Heart left ventricle (tissue), 16 donors: ENCODE data around the gene AIPL1. TPM values are rescaled to one million over a fixed set of nuclear protein-coding genes. Genes with fewer than 3 reads are reported as not detected.

Experiments
- ATAC-seq, 4 donors: fragments of 200-7000 bp; cut with Tn5 transposase; one replicate each; pipeline ENCODE4 v1.9.1; 2020 to 2022; ENCODE audit warnings: moderate library complexity in 4 of 4, mild to moderate bottlenecking in 3 of 4, moderate number of reproducible peaks in 1 of 4
- DNase-seq, 5 donors: peaks; one replicate each; pipeline ENCODE4 v3.0.0-alpha.2; 2020
- H3K27ac ChIP-seq, 12 donors: fragments of 200-600 bp; sonication (generic) in 4 of 12; one replicate each; pipeline versions ENCODE4 v1.5.0 to v1.8.0; 2016 to 2022; ENCODE audit warnings: mild to moderate bottlenecking in 2 of 12
- H3K27me3 ChIP-seq, 9 donors: fragments of 200-600 bp; sonication (generic) in 2 of 9; one replicate each; pipeline versions ENCODE4 v1.5.1 to v1.8.0; 2016 to 2022; ENCODE audit warnings: mild to moderate bottlenecking in 3 of 9
- H3K36me3 ChIP-seq, 9 donors: fragments of 200-600 bp; sonication (generic) in 2 of 9; one replicate each; pipeline versions ENCODE4 v1.5.0 to v1.8.0; 2018 to 2022; ENCODE audit warnings: mild to moderate bottlenecking in 2 of 9
- H3K4me1 ChIP-seq, 12 donors: fragments of 200-600 bp; sonication (generic) in 4 of 12; one replicate each; pipeline versions ENCODE4 v1.5.0 to v1.8.0; 2016 to 2022; ENCODE audit warnings: mild to moderate bottlenecking in 3 of 12
- H3K4me3 ChIP-seq, 12 donors: fragments of 200-600 bp; sonication (generic) in 4 of 12; one replicate each; pipeline versions ENCODE4 v1.5.0 to v1.8.0; 2017 to 2022; ENCODE audit warnings: mild to moderate bottlenecking in 9 of 12, moderate library complexity in 4 of 12
- H3K9me3 ChIP-seq, 12 donors: fragments of 200-600 bp; sonication (generic) in 4 of 12; one replicate each; pipeline versions ENCODE4 v1.5.0 to v1.8.0; 2016 to 2022; ENCODE audit warnings: mild to moderate bottlenecking in 1 of 12
- CTCF ChIP-seq, 12 donors: fragments of 200-600 bp; sonication (generic) in 4 of 12; IDR thresholded peaks; one replicate each; pipeline versions ENCODE4 v1.5.0 to v1.8.0; 2018 to 2022; ENCODE audit warnings: antibody characterized with exemption in 12 of 12, mild to moderate bottlenecking in 5 of 12
- POLR2A ChIP-seq, 2 donors: fragments of 450-650 bp; IDR thresholded peaks; one replicate each; pipeline ENCODE4 v1.6.1; 2017; ENCODE audit warnings: antibody characterized with exemption in 2 of 2, mild to moderate bottlenecking in 2 of 2, moderate library complexity in 2 of 2
- WGBS, 4 donors: extraction: QIAGEN DNeasy Blood & Tissue Kit in 2 of 4; methylation state at CpG; one replicate each; pipeline versions ENCODE4 v1.1.5 to v1.1.7; 2013 to 2018; 5-methylcytosine and 5-hydroxymethylcytosine counted together
- intact Hi-C, 10 donors: fragments of 100-400 bp; cut with DNase I; formaldehyde crosslinking; loops; one replicate each; pipeline versions ENCODE4 v1.11.1 to v1.14.2; 2022
- polyA plus RNA-seq, 2 donors: library from polyadenylated mRNA; stranded (reverse); fragments of 200-250 nt; gene quantifications; one replicate each; pipeline ENCODE4 v1.2.3, GENCODE V29; 2013
- total RNA-seq, 9 donors: library from RNA; depleted of rRNA in 2 of 9; stranded (reverse); fragments of >200 nt in 2 of 9; fragmentation: NEBNext Ultra II Directional in 3 of 9; extraction: Animal tissue kit (Norgen Biotek cat#: 25700) in 3 of 9; gene quantifications; one replicate each; pipeline versions ENCODE4 v1.1.0 to v1.2.4, GENCODE V29; 2016 to 2023
- donor health status: ischemic (EF 13 %, LVEDD 7.1; RV severe dilation, severe dysfunction).
- donor health status: healthy with polysubstance abuse.
- donor health status: DM: no; HTN: yes; CAD: no.
- donor health status: DM: no; HTN: no; CAD: no.
- donor health status: ischemic (EF 25% LVEDD 6.9; RV normal size, moderate dysfunction).
- donor health status: ischemic (EF 25% LVEDD 5.7; RV mildly dilated, moderate dysfunction).
- donor health status: healthy.
- donor health status: DM: yes; HTN: yes; CAD: no.
- donor health status: ischemic (EF 35%, LVEDD 5.7; RV mildly dilated, moderate dysfunction).
- donor health status: nonischemic (EF 11% LVEDD 7.7; RV severe dilation, severe dysfunction).
- donor health status: DM: yes; HTN: yes; CAD: no.
- donor health status: PGD.
- donor health status: ischemic (EF 29% LVEDD 5.4; RV normal size, mild dysfunction).
- donor health status: nonischemic (EF 23%, LVEDD 6.1; RV moderate dilation, normal function).

The AIPL1 gene
- total and polyA plus RNA-seq, 11 donors, result not detected

GRCh38 chr17:6470751-6471521, 36.0 kb upstream of the AIPL1 start:
- no peaks in the 10 kb centered on the region for H3K36me3 ChIP-seq
- peaks cover 0 to 8% (median 0%) of the 10 kb centered on the region in 12 donors for H3K9me3 ChIP-seq
- no peaks in the 10 kb centered on the region for H3K27me3 ChIP-seq
- no peak overlapping the region for H3K4me3 ChIP-seq
- H3K27ac ChIP-seq, result no peak overlapping the region
- no peak for TF ChIP-seq CTCF (IDR thresholded peaks at IDR 0.05)
- ATAC-seq (no peak), DNase-seq (no peak)
- no peaks in the 10 kb centered on the region for H3K4me1 ChIP-seq
- WGBS, 4 donors, result 88 to 92% (median 90%) methylated on average over 12 to 17 of the region's 17 CpGs
- intact Hi-C loops, result loop anchor here in 5 of 10 donors (10.0 kb wide), 3 partner anchors 74 to 104 kb away; partner anchors contain the start of gene PITPNM3 (in 2 of the 5)

GRCh38 chr17:6470146-6470718, 35.3 kb upstream of the AIPL1 start:
- Histone ChIP-seq H3K4me3 (no peak overlapping the region), H3K9me3 (peaks cover 0 to 8% (median 0%) of the 10 kb centered on the region in 12 donors), H3K4me1 (no peaks in the 10 kb centered on the region), H3K27ac (no peak overlapping the region), H3K27me3 (no peaks in the 10 kb centered on the region), H3K36me3 (no peaks in the 10 kb centered on the region)
- WGBS, 4 donors, result 93 to 95% (median 94%) methylated on average over 12 to 24 of the region's 24 CpGs
- TF ChIP-seq CTCF (IDR thresholded peaks at IDR 0.05) (no peak), POLR2A (IDR thresholded peaks at IDR 0.05) (no peak)
- ATAC-seq (no peak), DNase-seq (no peak)
- intact Hi-C loops, result loop anchor here in 5 of 10 donors (10.0 kb wide), 3 partner anchors 75 to 105 kb away; partner anchors contain the start of gene PITPNM3 (in 2 of the 5)

- no peak for ATAC-seq
- intact Hi-C loops, result loop anchor here in 1 of 10 donors (5.0 kb wide), 1 partner anchor 104 kb away; no protein-coding TSS in a partner anchor
- no peak for DNase-seq
- H3K27ac ChIP-seq, result no peak overlapping the region
- no peaks in the 10 kb centered on the region for H3K4me1 ChIP-seq
- peaks cover 0 to 8% (median 0%) of the 10 kb centered on the region in 12 donors for H3K9me3 ChIP-seq
- WGBS, 4 donors, result 78 to 84% (median 82%) methylated on average over 23 of the region's 23 CpGs
- H3K36me3 ChIP-seq, result no peaks in the 10 kb centered on the region
- no peak overlapping the region for H3K4me3 ChIP-seq
- H3K27me3 ChIP-seq, result no peaks in the 10 kb centered on the region
- TF ChIP-seq CTCF (IDR thresholded peaks at IDR 0.05), result no peak
- no peak for TF ChIP-seq POLR2A (IDR thresholded peaks at IDR 0.05)
Measured at GRCh38 chr17:6468051-6468790, 33.3 kb upstream of the AIPL1 start.

GRCh38 chr17:6467567-6467966, 32.6 kb upstream of the AIPL1 start:
- WGBS, 4 donors, result 82 to 88% (median 85%) methylated on average over 1 of the region's 1 CpG
- H3K36me3 ChIP-seq, result no peaks in the 10 kb centered on the region
- intact Hi-C loops, result loop anchor here in 1 of 10 donors (5.0 kb wide), 1 partner anchor 105 kb away; no protein-coding TSS in a partner anchor

More at GRCh38 chr17:6467567-6467966, 32.6 kb upstream of the AIPL1 start:
- Histone ChIP-seq H3K27me3 (no peaks in the 10 kb centered on the region), H3K4me1 (no peaks in the 10 kb centered on the region), H3K4me3 (no peak overlapping the region), H3K9me3 (peaks cover 0 to 8% (median 0%) of the 10 kb centered on the region in 12 donors), H3K27ac (no peak overlapping the region)
- ATAC-seq, result no peak
- DNase-seq, result no peak
- TF ChIP-seq CTCF (IDR thresholded peaks at IDR 0.05) (no peak), POLR2A (IDR thresholded peaks at IDR 0.05) (no peak)
